ENCODE measurements around the gene CHI3L2. TPM values are rescaled to one million over a fixed set of nuclear protein-coding genes. Genes with fewer than 3 reads are reported as not detected.

CHI3L2 gene
- total and polyA plus RNA-seq, 2 of the 4 experiments (the other 2 are of a cell fraction) = 0.18 to 0.19 TPM

DNA sequence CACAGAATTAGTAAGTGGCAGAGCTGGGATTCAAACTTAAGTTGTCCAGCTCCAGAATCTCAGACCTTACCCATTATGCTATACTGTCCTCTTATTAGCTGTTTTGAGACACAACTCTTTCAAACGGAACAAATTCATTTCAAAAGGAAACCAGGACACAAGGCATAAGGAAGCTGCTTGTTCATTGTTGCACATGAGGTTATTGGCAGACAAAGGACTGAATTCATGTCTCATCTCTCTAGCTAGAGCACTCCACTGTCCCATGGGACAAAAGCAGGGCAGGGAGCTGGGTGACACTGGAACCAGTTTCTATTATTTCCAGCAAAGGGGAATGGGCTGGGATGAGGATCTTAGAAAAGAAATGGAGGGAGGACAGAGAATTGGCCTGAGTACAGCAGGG lies 26.4 kb downstream of the CHI3L2 start:
- Histone ChIP-seq H3K4me1 (ENCODE audit: control insufficient read depth, insufficient read depth, low read length) (no peaks in the 10 kb centered on the region), H3K9ac (ENCODE audit: low read depth, low read length) (no peak overlapping the region), H2AK9ac (replicated peaks; ENCODE audit: low read depth, low read length, poor library complexity) (no peak overlapping the region), H3K56ac (ENCODE audit: extremely low read depth, insufficient read depth, low read length) (no peak overlapping the region), H3K14ac (replicated peaks; ENCODE audit: low read depth, low read length) (no peak overlapping the region), H2BK20ac (ENCODE audit: low read depth, low read length) (no peak overlapping the region), H2AK5ac (ENCODE audit: low read depth, low read length) (no peak overlapping the region), H2BK120ac (ENCODE audit: low read depth, low read length) (no peak overlapping the region), H2BK15ac (ENCODE audit: low read depth, low read length) (no peak overlapping the region), H3K4me2 (ENCODE audit: low read depth, low read length) (no peak overlapping the region), H3K4ac (ENCODE audit: low read depth, low read length) (no peak overlapping the region), H2AFZ (replicated peaks; ENCODE audit: low read length, poor library complexity) (no peak overlapping the region), H3K9me3 (ENCODE audit: control insufficient read depth, insufficient read depth, low read length) (no peaks in the 10 kb centered on the region), H3K4me3 (ENCODE audit: insufficient read depth, low read depth, low read length) (no peak overlapping the region), H3K9me1 (ENCODE audit: insufficient read depth, low read length) (no peaks in the 10 kb centered on the region), H4K91ac (ENCODE audit: insufficient read depth, low read depth, low read length) (no peak overlapping the region), H3K27me3 (ENCODE audit: control insufficient read depth, insufficient read depth, low read length) (peaks cover 21% of the 10 kb centered on the region), H3K79me1 (ENCODE audit: low read depth in 1 of 2, low read length in 2 of 2) (no peaks in the 10 kb centered on the region), H3K36me3 (ENCODE audit: control insufficient read depth, insufficient read depth, low read length) (no peaks in the 10 kb centered on the region), H2BK5ac (ENCODE audit: low read depth, low read length, poor library complexity, severe bottlenecking) (no peak overlapping the region), H3K23ac (ENCODE audit: low read depth, low read length) (no peak overlapping the region), H3K27ac (ENCODE audit: insufficient read depth, low read length) (no peak overlapping the region), H4K5ac (ENCODE audit: low read depth, low read length) (no peak overlapping the region), H3K18ac (ENCODE audit: low read depth, low read length) (no peak overlapping the region), H4K8ac (ENCODE audit: low read depth in 2 of 2, low read length in 2 of 2) (no peak overlapping the region), H4K20me1 (ENCODE audit: insufficient read depth, low read length) (no peaks in the 10 kb centered on the region)
- dilution Hi-C loops (cut with HindIII; ENCODE audit: low sequenced_read_pairs, unreplicated experiment) (no loop called here), in situ Hi-C loops (cut with MboI; ENCODE audit: low sequenced_read_pairs) (no loop called here), intact Hi-C loops (cut with micrococcal nuclease) (loop anchor here (10.0 kb wide), 1 partner anchor 771 kb away; no protein-coding TSS in a partner anchor)
- TF ChIP-seq MAFK (IDR thresholded peaks at IDR 0.05; ENCODE audit: low read depth, low read length) (no peak), BHLHE40 (IDR thresholded peaks at IDR 0.05; ENCODE audit: low read depth, low read length) (no peak)
- ATAC-seq (ENCODE audit: low read depth) (no peak), DNase-seq (no peak)
- BruUV-seq (replicated peaks) = no TSS peak
- WGBS, 2 experiments (ENCODE audit: extremely low coverage in 2 of 2, insufficient read length in 1 of 2) = 33% methylated on average over 1 of the region's 1 CpG; no CpG with 5 or more reads in 1 of the 2 experiments
- POLR2A ChIA-PET (ENCODE audit: unreplicated experiment) = no interaction called here
- CTCF ChIA-PET = interaction anchor here (0.6 kb wide), 1 partner anchor 34 kb away, joined by 3 read pairs; no protein-coding TSS in a partner anchor
